GM23248 (cell line): Measurements from ENCODE around the gene YTHDF1.

ENCODE experiments used
- EZH2 ChIP-seq: fragments of 200-600 bp; sonication (generic); IDR thresholded peaks from 2 replicates; pipeline ENCODE4 v1.6.1; 2018; ENCODE audit warnings: antibody characterized with exemption, mild to moderate bottlenecking; ENCODE audit not compliant: insufficient read depth, poor library complexity, severe bottlenecking
- EZH2phosphoT487 ChIP-seq: fragments of 200-600 bp; sonication (generic); IDR thresholded peaks from 2 replicates; pipeline ENCODE4 v1.6.1; 2018; ENCODE audit warnings: antibody characterized with exemption, moderate library complexity, mild to moderate bottlenecking, low read depth; ENCODE audit not compliant: insufficient read depth

GRCh38 chr20:63243604-63244247 lies 27.8 kb upstream of the YTHDF1 start:
- TF ChIP-seq EZH2phosphoT487 (no peak), EZH2 (no peak)
